GM10248 (cell line): ENCODE results near the gene RTN4R.

Experiments
- CTCF ChIA-PET: fragments of 300-600 bp; sonication (Branson Sonifier 250); formaldehyde crosslinking; extraction: SDS; loops from one replicate; lab custom pipeline; 2021; ENCODE audit warnings: antibody characterized with exemption; lab: Yijun Ruan, JAX
- POLR2A ChIA-PET: fragments of 350-650 bp; sonication (Branson Sonifier 250); formaldehyde crosslinking; extraction: SDS; loops from one replicate; lab custom pipeline; 2020; ENCODE audit warnings: antibody characterized with exemption; lab: Yijun Ruan, JAX
- DNase-seq: peaks from one replicate; pipeline ENCODE4 v3.0.0; 2012; ENCODE audit errors: extremely low spot score
- CTCF ChIP-seq: IDR thresholded peaks from 2 replicates; pipeline ENCODE4 v1.5.1; 2012; ENCODE audit warnings: mild to moderate bottlenecking, low read depth; ENCODE audit errors: extremely low read depth, missing control alignments, control extremely low read depth

RTN4R gene

GRCh38 chr22:20199906-20200305 is 68.2 kb downstream of the RTN4R start:
- CTCF ChIA-PET = no interaction called here
- TF ChIP-seq CTCF = no peak
- POLR2A ChIA-PET = no interaction called here
- DNase-seq = no peak

- no peak for DNase-seq
- ChIA-PET POLR2A (no interaction called here), CTCF (no interaction called here)
- no peak for TF ChIP-seq CTCF
These were observed 68.7 kb downstream of the RTN4R start for GRCh38 chr22:20199413-20199842.

- no peak for TF ChIP-seq CTCF
- CTCF ChIA-PET = no interaction called here
- DNase-seq = no peak
- POLR2A ChIA-PET = no interaction called here
These were observed 69.4 kb downstream of the RTN4R start for GRCh38 chr22:20198557-20199319.

- no peak for DNase-seq
- POLR2A ChIA-PET = no interaction called here
- CTCF ChIA-PET = interaction anchor here (1.6 kb wide), 1 partner anchor 11 kb away, joined by 4 read pairs; no protein-coding TSS in a partner anchor
- no peak for TF ChIP-seq CTCF
These were observed 70.6 kb downstream of the RTN4R start for GRCh38 chr22:20197407-20198030.

GRCh38 chr22:20196094-20196842 is 71.8 kb downstream of the RTN4R start:
- no peak for TF ChIP-seq CTCF
- no peak for DNase-seq
- CTCF ChIA-PET = interaction anchor here (1.6 kb wide), 1 partner anchor 12 kb away, joined by 4 read pairs; no protein-coding TSS in a partner anchor
- POLR2A ChIA-PET = no interaction called here
